ENCODE results near the gene PDGFA.

The PDGFA gene

DNA sequence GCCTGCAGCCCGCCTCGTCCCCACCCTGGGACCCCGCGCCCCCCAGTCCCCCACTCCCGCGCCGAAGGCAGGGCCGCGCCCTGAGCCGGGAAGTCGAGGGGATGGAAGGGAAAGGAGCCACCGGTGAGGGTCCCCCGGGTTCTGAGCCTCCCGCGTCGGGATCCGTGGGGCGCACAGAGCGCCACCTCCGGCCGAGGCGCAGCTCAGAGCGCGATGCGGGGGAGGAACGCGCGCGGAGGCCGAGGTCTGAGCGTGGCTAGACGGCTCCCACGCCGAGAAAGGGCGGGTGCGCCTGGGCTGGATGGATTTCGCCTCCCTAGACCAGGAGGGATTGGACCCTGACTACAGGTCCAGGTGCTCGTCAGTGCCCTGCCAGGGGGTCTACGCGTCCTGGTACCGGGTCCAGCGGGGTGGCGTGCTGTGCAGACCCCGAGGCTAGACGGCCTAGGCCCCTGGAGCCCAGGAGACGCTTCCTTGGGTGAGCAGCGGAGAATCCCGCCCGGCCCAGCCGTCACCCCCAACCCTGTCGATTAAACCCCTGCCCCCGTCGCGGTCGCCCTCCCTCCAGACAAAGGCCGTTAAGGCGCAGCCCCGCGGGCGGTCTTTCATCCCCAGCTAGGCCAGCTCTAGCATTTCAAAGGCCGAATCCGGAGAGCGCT, 986 bp upstream of the PDGFA start:
- Histone ChIP-seq H3K4me3 (ENCODE audit: low read length) (peak overlapping the region; percentile 83), H3K9me3 (replicated peaks; ENCODE audit: low read length) (no peaks in the 10 kb centered on the region), H3K4me1 (ENCODE audit: control insufficient read depth, insufficient read depth, low read length) (peaks cover 15% of the 10 kb centered on the region), H3K27me3 (ENCODE audit: control insufficient read depth, insufficient read depth, low read length) (peaks cover 15% of the 10 kb centered on the region), H3K9ac (ENCODE audit: low read depth, low read length) (peak overlapping the region; percentile 65), H3K36me3 (ENCODE audit: insufficient read depth, low read length) (no peaks in the 10 kb centered on the region), H3K4me2 (ENCODE audit: low read length) (peak overlapping the region; percentile 89)

- peak overlapping the region; percentile 89 for H3K4me2 ChIP-seq (ENCODE audit: low read length)
- peaks cover 5% of the 10 kb centered on the region for H3K36me3 ChIP-seq (ENCODE audit: insufficient read depth, low read length)
- no peaks in the 10 kb centered on the region for H3K9me3 ChIP-seq (replicated peaks; ENCODE audit: low read length)
- H3K4me1 ChIP-seq (ENCODE audit: control insufficient read depth, insufficient read depth, low read length), result peaks cover 32% of the 10 kb centered on the region
- peak overlapping the region; percentile 89 for H3K9ac ChIP-seq (ENCODE audit: low read depth, low read length)
- H3K4me3 ChIP-seq (ENCODE audit: low read length), result peak overlapping the region; percentile 83
- peaks cover 15% of the 10 kb centered on the region for H3K27me3 ChIP-seq (ENCODE audit: control insufficient read depth, insufficient read depth, low read length)
These were observed 789 bp downstream of the PDGFA start for GRCh38 chr7:518630-519483.

DNA sequence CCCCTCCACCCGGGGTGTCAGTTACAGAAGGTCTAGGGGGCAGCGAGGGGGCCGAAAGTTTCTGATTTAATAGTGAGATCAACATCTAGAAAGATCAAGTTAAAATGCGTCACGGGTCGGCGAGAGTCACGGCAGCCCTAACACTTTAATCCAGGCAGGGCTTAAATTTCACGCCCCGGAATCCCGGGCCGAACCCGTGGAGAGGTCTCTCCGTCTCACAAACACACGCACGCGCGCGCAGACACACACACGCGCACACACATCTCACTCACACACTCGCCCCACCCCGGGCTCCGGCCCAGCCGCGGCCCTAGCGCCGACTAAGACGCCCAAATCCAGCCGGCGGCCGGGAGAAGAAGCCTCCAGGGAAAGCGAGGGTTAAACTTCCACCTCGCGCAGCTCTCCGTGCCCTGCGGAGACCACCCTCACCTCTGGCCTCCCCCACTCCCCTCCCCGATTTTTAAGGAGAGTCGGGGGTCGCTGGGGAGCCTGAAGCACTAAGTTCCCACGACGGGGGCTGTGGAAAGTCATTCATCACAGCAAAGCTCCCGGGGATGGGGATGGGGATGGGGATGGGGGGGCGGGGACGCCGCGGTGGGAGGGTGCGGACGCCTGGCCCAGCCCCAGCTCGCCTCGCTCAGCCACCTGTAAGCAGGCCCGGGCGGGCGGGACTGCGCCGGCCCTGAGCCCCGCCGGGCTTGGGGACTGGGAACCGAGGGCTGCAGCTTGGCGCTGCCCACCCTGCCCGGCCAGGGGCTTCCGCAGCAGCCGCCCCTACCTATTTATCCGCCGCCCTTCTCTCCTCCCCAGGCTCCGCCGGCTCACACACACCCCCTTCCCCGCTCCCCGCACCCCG, 1.6 kb downstream of the PDGFA start:
- Histone ChIP-seq H3K4me2 (ENCODE audit: low read length) (peak overlapping the region; percentile 89), H3K4me3 (ENCODE audit: low read length) (peak overlapping the region; percentile 83), H3K27me3 (ENCODE audit: control insufficient read depth, insufficient read depth, low read length) (peaks cover 15% of the 10 kb centered on the region), H3K36me3 (ENCODE audit: insufficient read depth, low read length) (peaks cover 5% of the 10 kb centered on the region), H3K4me1 (ENCODE audit: control insufficient read depth, insufficient read depth, low read length) (peaks cover 40% of the 10 kb centered on the region), H3K9me3 (replicated peaks; ENCODE audit: low read length) (no peaks in the 10 kb centered on the region), H3K9ac (ENCODE audit: low read depth, low read length) (peak overlapping the region; percentile 89)

- Histone ChIP-seq H3K4me1 (ENCODE audit: control insufficient read depth, insufficient read depth, low read length) (peaks cover 36% of the 10 kb centered on the region), H3K9me3 (replicated peaks; ENCODE audit: low read length) (no peaks in the 10 kb centered on the region), H3K4me2 (ENCODE audit: low read length) (peak overlapping the region; percentile 89), H3K27me3 (ENCODE audit: control insufficient read depth, insufficient read depth, low read length) (peaks cover 6% of the 10 kb centered on the region), H3K4me3 (ENCODE audit: low read length) (peak overlapping the region; percentile 83), H3K36me3 (ENCODE audit: insufficient read depth, low read length) (peaks cover 7% of the 10 kb centered on the region), H3K9ac (ENCODE audit: low read depth, low read length) (peak overlapping the region; percentile 89)
These were observed 2.8 kb downstream of the PDGFA start for GRCh38 chr7:516606-517456.

GRCh38 chr7:516216-516605, 3.4 kb downstream of the PDGFA start:
- H3K4me3 ChIP-seq (ENCODE audit: low read length), result peak overlapping the region; percentile 83
- H3K9ac ChIP-seq (ENCODE audit: low read depth, low read length), result peak overlapping the region; percentile 89
- peaks cover 7% of the 10 kb centered on the region for H3K36me3 ChIP-seq (ENCODE audit: insufficient read depth, low read length)
- H3K4me2 ChIP-seq (ENCODE audit: low read length), result peak overlapping the region; percentile 89
- peaks cover 31% of the 10 kb centered on the region for H3K4me1 ChIP-seq (ENCODE audit: control insufficient read depth, insufficient read depth, low read length)
- no peaks in the 10 kb centered on the region for H3K9me3 ChIP-seq (replicated peaks; ENCODE audit: low read length)
- H3K27me3 ChIP-seq (ENCODE audit: control insufficient read depth, insufficient read depth, low read length), result peaks cover 2% of the 10 kb centered on the region

GRCh38 chr7:515628-516027, 4.0 kb downstream of the PDGFA start:
- Histone ChIP-seq H3K36me3 (ENCODE audit: insufficient read depth, low read length) (peaks cover 7% of the 10 kb centered on the region), H3K27me3 (ENCODE audit: control insufficient read depth, insufficient read depth, low read length) (no peaks in the 10 kb centered on the region), H3K4me2 (ENCODE audit: low read length) (peak overlapping the region; percentile 89), H3K4me3 (ENCODE audit: low read length) (no peak overlapping the region), H3K9ac (ENCODE audit: low read depth, low read length) (peak overlapping the region; percentile 33), H3K9me3 (replicated peaks; ENCODE audit: low read length) (no peaks in the 10 kb centered on the region), H3K4me1 (ENCODE audit: control insufficient read depth, insufficient read depth, low read length) (peaks cover 29% of the 10 kb centered on the region)

GRCh38 chr7:514651-515598, 4.7 kb downstream of the PDGFA start:
- peak overlapping the region; percentile 57 for H3K9ac ChIP-seq (ENCODE audit: low read depth, low read length)

DNA sequence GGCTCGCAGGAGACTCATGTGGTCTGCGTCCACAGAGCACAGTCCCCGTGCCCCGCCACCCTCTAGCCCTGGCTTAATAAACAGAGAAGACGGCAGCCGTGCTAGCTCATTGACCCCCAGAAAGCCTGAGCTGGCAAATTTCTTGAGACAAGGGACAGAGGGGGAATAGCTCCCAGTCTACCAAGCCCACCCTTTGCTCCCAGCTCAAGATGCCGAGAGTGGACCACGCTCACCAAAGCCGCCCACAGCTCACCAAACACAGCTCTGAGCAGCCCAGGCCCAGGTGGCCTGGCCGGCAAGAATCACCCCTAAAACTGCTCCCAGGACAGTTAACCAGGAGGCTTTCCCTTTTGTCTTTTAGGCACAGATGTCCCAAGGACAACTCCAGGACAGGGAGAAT, 5.4 kb downstream of the PDGFA start:
- Histone ChIP-seq H3K36me3 (ENCODE audit: insufficient read depth, low read length) (peaks cover 16% of the 10 kb centered on the region), H3K4me2 (ENCODE audit: low read length) (peak overlapping the region; percentile 52), H3K27me3 (ENCODE audit: control insufficient read depth, insufficient read depth, low read length) (no peaks in the 10 kb centered on the region), H3K4me3 (ENCODE audit: low read length) (peak overlapping the region; percentile 36), H3K9ac (ENCODE audit: low read depth, low read length) (peak overlapping the region; percentile 57), H3K4me1 (ENCODE audit: control insufficient read depth, insufficient read depth, low read length) (peaks cover 29% of the 10 kb centered on the region), H3K9me3 (replicated peaks; ENCODE audit: low read length) (no peaks in the 10 kb centered on the region)

More at GRCh38 chr7:514651-515598, 4.7 kb downstream of the PDGFA start:
- Histone ChIP-seq H3K27me3 (ENCODE audit: control insufficient read depth, insufficient read depth, low read length) (no peaks in the 10 kb centered on the region), H3K4me2 (ENCODE audit: low read length) (peak overlapping the region; percentile 38), H3K36me3 (ENCODE audit: insufficient read depth, low read length) (peaks cover 10% of the 10 kb centered on the region), H3K9me3 (replicated peaks; ENCODE audit: low read length) (no peaks in the 10 kb centered on the region), H3K4me3 (ENCODE audit: low read length) (peak overlapping the region; percentile 36), H3K4me1 (ENCODE audit: control insufficient read depth, insufficient read depth, low read length) (peaks cover 29% of the 10 kb centered on the region)

GRCh38 chr7:513521-514166, 6.0 kb downstream of the PDGFA start:
- Histone ChIP-seq H3K4me2 (ENCODE audit: low read length) (peak overlapping the region; percentile 52), H3K27me3 (ENCODE audit: control insufficient read depth, insufficient read depth, low read length) (no peaks in the 10 kb centered on the region), H3K4me1 (ENCODE audit: control insufficient read depth, insufficient read depth, low read length) (peaks cover 29% of the 10 kb centered on the region), H3K36me3 (ENCODE audit: insufficient read depth, low read length) (peaks cover 21% of the 10 kb centered on the region), H3K4me3 (ENCODE audit: low read length) (peak overlapping the region; percentile 36), H3K9me3 (replicated peaks; ENCODE audit: low read length) (no peaks in the 10 kb centered on the region), H3K9ac (ENCODE audit: low read depth, low read length) (peak overlapping the region; percentile 63)
